DOHH2 (cell line): Measurements from ENCODE around the gene VIT.

Experiments
- H3F3A ChIP-seq: fragments of 200-600 bp; sonication (generic), shearing (Covaris generic); 2 replicates; pipeline ENCODE4 v1.6.0; 2016; ENCODE audit warnings: antibody characterized with exemption, mild to moderate bottlenecking; ENCODE audit not compliant: control insufficient read depth, insufficient read depth
- H3K27ac ChIP-seq: fragments of 200-600 bp; sonication (generic); 2 replicates; pipeline ENCODE4 v1.5.1; 2014; ENCODE audit warnings: low read depth, mild to moderate bottlenecking, low read length, moderate library complexity
- H3K27me3 ChIP-seq: fragments of 200-600 bp; sonication (generic); 2 replicates; pipeline ENCODE4 v1.6.1; 2014; ENCODE audit warnings: mild to moderate bottlenecking, low read length, mixed read lengths; ENCODE audit not compliant: control insufficient read depth
- H3K36me3 ChIP-seq: fragments of 200-600 bp; sonication (generic); 2 replicates; pipeline ENCODE4 v1.6.1; 2014; ENCODE audit warnings: mild to moderate bottlenecking, low read length, moderate library complexity, mixed read lengths; ENCODE audit not compliant: control insufficient read depth
- H3K4me1 ChIP-seq: fragments of 200-600 bp; sonication (generic); 2 replicates; pipeline ENCODE4 v1.6.1; 2014; ENCODE audit warnings: mild to moderate bottlenecking, low read length, mixed read lengths; ENCODE audit not compliant: control insufficient read depth
- H3K4me2 ChIP-seq: fragments of 200-600 bp; sonication (generic); 2 replicates; pipeline ENCODE4 v1.6.0; 2014; ENCODE audit warnings: mild to moderate bottlenecking, low read length, moderate library complexity
- H3K4me3 ChIP-seq: fragments of 200-600 bp; sonication (generic); 2 replicates; pipeline ENCODE4 v1.5.1; 2014; ENCODE audit warnings: mild to moderate bottlenecking, low read length, mixed read lengths
- H3K79me2 ChIP-seq: fragments of 200-600 bp; sonication (generic); 2 replicates; pipeline ENCODE4 v1.6.1; 2014; ENCODE audit warnings: mild to moderate bottlenecking, low read length, mixed read lengths; ENCODE audit not compliant: control insufficient read depth
- H3K9me2 ChIP-seq: fragments of 200-600 bp; sonication (generic); replicated peaks from 2 replicates; pipeline ENCODE4 v1.6.1; 2014; ENCODE audit warnings: mild to moderate bottlenecking, low read length, mixed read lengths; ENCODE audit not compliant: control insufficient read depth
- H3K9me3 ChIP-seq: fragments of 200-600 bp; sonication (generic); 2 replicates; pipeline ENCODE4 v1.6.1; 2014; ENCODE audit warnings: antibody characterized with exemption, low read length, mixed read lengths; ENCODE audit not compliant: control insufficient read depth, insufficient read depth
- H4K20me1 ChIP-seq: fragments of 200-600 bp; sonication (generic); 2 replicates; pipeline ENCODE4 v1.6.0; 2014; ENCODE audit warnings: low read depth, mild to moderate bottlenecking, antibody characterized with exemption, low read length, moderate library complexity; ENCODE audit not compliant: control insufficient read depth, insufficient read depth
- EZH2phosphoT487 ChIP-seq: fragments of 200-600 bp; sonication (generic); IDR thresholded peaks from 2 replicates; pipeline ENCODE4 v1.6.1; 2017; ENCODE audit warnings: borderline replicate concordance, mild to moderate bottlenecking, antibody characterized with exemption, low read length, moderate library complexity, mixed read lengths
- TF ChIP-seq, protein P1 (sequence below): fragments of 200-600 bp; sonication (generic); IDR thresholded peaks from one replicate; pipeline ENCODE4 v1.5.1; 2014; ENCODE audit warnings: antibody characterized with exemption, mild to moderate bottlenecking, low read depth, low read length; ENCODE audit not compliant: poor library complexity, severe bottlenecking

Gene VIT

DNA sequence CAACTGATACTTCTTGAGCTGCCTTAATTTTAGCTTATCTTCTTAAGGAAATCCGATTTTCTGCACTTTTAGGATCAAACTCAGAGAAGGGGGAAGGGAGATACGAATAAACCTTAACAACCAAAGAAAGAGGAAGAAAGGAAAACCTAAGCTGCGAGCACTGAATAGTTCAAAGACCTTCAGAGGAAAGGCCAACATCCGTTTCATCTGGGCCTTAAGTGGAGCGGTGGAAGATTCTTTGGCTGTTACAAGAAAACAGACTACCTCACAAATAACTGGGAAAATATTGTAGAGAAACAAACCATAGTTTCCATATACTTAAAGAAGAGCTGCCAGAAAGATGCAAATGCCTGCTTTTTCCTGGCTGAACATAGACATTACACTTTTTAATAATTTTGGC, 43.6 kb downstream of the VIT start:
- Histone ChIP-seq H3K9me3 (no peaks in the 10 kb centered on the region), H3K4me2 (no peak overlapping the region), H3K4me3 (no peak overlapping the region), H3K4me1 (no peaks in the 10 kb centered on the region), H3K79me2 (no peaks in the 10 kb centered on the region), H3K9me2 (no peaks in the 10 kb centered on the region), H3K27ac (no peak overlapping the region), H3K27me3 (peaks cover 18% of the 10 kb centered on the region), H3K36me3 (no peaks in the 10 kb centered on the region), H4K20me1 (no peaks in the 10 kb centered on the region), H3F3A (no peaks in the 10 kb centered on the region)
- no peak for TF ChIP-seq EZH2phosphoT487
- TF ChIP-seq, protein P1, sequence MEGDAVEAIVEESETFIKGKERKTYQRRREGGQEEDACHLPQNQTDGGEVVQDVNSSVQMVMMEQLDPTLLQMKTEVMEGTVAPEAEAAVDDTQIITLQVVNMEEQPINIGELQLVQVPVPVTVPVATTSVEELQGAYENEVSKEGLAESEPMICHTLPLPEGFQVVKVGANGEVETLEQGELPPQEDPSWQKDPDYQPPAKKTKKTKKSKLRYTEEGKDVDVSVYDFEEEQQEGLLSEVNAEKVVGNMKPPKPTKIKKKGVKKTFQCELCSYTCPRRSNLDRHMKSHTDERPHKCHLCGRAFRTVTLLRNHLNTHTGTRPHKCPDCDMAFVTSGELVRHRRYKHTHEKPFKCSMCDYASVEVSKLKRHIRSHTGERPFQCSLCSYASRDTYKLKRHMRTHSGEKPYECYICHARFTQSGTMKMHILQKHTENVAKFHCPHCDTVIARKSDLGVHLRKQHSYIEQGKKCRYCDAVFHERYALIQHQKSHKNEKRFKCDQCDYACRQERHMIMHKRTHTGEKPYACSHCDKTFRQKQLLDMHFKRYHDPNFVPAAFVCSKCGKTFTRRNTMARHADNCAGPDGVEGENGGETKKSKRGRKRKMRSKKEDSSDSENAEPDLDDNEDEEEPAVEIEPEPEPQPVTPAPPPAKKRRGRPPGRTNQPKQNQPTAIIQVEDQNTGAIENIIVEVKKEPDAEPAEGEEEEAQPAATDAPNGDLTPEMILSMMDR, result no peak

DNA sequence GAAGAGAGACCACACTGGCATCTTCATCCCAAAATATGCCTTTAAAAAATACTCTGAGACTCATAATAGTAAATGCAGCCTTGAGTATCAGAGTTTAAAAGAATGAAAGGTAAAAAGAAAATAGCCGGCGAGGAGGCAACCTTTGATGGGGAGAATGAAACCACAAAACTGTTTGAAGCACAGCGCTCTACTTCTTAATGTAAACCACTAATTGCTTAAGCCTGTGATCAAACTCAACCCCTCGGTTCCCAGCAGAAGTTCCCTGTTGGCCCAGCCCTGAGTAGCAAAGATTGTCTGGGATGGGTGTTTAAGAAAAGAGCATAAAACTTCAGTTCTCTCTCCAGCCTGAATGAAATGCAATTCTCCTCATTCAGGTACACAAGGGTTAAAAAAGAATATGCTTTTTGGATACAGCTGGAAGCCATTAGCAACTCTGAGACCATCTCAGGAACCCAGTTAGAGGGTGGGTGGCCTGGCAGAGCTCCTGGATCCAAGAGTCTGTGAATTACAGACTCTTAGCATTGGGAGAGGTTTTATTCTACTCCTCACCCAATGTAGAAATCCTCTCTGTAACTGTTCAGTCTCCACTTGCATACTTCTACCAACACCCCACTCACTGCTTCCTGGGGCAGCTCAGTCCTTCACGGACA, 44.8 kb downstream of the VIT start:
- no peaks in the 10 kb centered on the region for H3K9me2 ChIP-seq
- H4K20me1 ChIP-seq, result no peaks in the 10 kb centered on the region
- H3K27me3 ChIP-seq, result peaks cover 18% of the 10 kb centered on the region
- H3F3A ChIP-seq, result no peaks in the 10 kb centered on the region
- TF ChIP-seq EZH2phosphoT487, result no peak
- TF ChIP-seq, protein P1, result no peak
- no peaks in the 10 kb centered on the region for H3K4me1 ChIP-seq
- no peaks in the 10 kb centered on the region for H3K36me3 ChIP-seq
- H3K4me2 ChIP-seq, result no peak overlapping the region
- no peak overlapping the region for H3K4me3 ChIP-seq
- no peaks in the 10 kb centered on the region for H3K9me3 ChIP-seq
- H3K79me2 ChIP-seq, result no peaks in the 10 kb centered on the region
- H3K27ac ChIP-seq, result no peak overlapping the region

DNA sequence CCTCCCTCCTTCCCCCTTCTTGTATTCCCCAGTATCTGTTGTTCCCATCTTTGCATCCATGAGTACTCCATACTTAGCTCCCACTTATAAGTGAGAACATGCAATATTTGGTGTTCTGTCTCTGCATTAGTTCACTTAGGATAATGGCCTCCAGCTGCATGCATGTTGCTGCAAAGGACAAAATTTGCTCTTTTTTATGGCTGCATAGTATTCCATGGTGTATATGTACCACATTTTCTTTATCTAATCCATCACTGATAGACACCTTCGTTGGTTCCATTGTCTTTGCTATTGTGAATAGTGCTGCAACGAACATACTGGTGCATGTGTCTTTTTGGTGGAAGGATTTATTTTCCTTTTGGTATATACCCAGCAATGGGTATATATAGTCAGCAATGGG, 47.4 kb downstream of the VIT start:
- Histone ChIP-seq H3K4me1 (no peaks in the 10 kb centered on the region), H3K9me2 (no peaks in the 10 kb centered on the region), H3K4me2 (no peak overlapping the region), H3K27me3 (peaks cover 16% of the 10 kb centered on the region), H3K36me3 (no peaks in the 10 kb centered on the region), H3K4me3 (no peak overlapping the region), H3K27ac (no peak overlapping the region), H3K9me3 (no peaks in the 10 kb centered on the region), H3K79me2 (no peaks in the 10 kb centered on the region), H4K20me1 (no peaks in the 10 kb centered on the region), H3F3A (no peaks in the 10 kb centered on the region)
- no peak for TF ChIP-seq EZH2phosphoT487
- TF ChIP-seq, protein P1, result no peak
